Spinal cord (tissue), 10 donors: ENCODE data around the gene PLAC1. TPM values are rescaled to one million over a fixed set of nuclear protein-coding genes. Genes with fewer than 3 reads are reported as not detected.
A peak's percentile ranks its signal among the peaks of the same experiment; 100 is the strongest.

Source experiments
- DNase-seq, 6 donors: peaks; one replicate each; pipeline versions ENCODE4 v3.0.0 to v3.0.0-alpha.2; 2013 to 2015; ENCODE audit warnings: low spot score in 6 of 6, low read depth in 4 of 6
- H3K27ac ChIP-seq: one replicate; pipeline ENCODE4 v1.5.1; 2013; ENCODE audit warnings: low read depth, low read length, control low read depth
- H3K27me3 ChIP-seq: one replicate; pipeline ENCODE4 v1.6.1; 2013; ENCODE audit warnings: low read length; ENCODE audit not compliant: control insufficient read depth, insufficient read depth
- H3K36me3 ChIP-seq: one replicate; pipeline ENCODE4 v1.6.1; 2013; ENCODE audit warnings: low read length; ENCODE audit not compliant: control insufficient read depth, insufficient read depth
- H3K4me1 ChIP-seq: one replicate; pipeline ENCODE4 v1.6.1; 2013; ENCODE audit warnings: low read length; ENCODE audit not compliant: control insufficient read depth, insufficient read depth
- H3K4me3 ChIP-seq: one replicate; pipeline ENCODE4 v1.5.1; 2013; ENCODE audit warnings: low read depth, low read length, control low read depth
- H3K9me3 ChIP-seq: one replicate; pipeline ENCODE4 v1.6.1; 2013; ENCODE audit warnings: low read length; ENCODE audit not compliant: control insufficient read depth, insufficient read depth
- WGBS: methylation state at CpG from one replicate; pipeline ENCODE4 v1.1.5; 2013; ENCODE audit warnings: missing lambda C conversion rate; ENCODE audit not compliant: insufficient coverage; 5-methylcytosine and 5-hydroxymethylcytosine counted together
- polyA plus RNA-seq, 2 donors: library from polyadenylated mRNA; unstranded; fragments of 120-200 nt; gene quantifications; one replicate each; pipeline ENCODE4 v1.2.1, GENCODE V29; 2013; ENCODE audit not compliant: insufficient read length in 2 of 2
- small RNA-seq: library from RNA; depleted of rRNA; stranded (forward); fragments of <200 nt; gene quantifications from one replicate; pipeline ENCODE3, GENCODE V24; 2014; ENCODE audit warnings: low replicate concordance
- total RNA-seq, 2 donors: library from RNA; depleted of rRNA in 1 of 2; stranded (reverse); fragments of 120-200 nt in 1 of 2; fragments of >200 nt in 1 of 2; gene quantifications; one replicate each; pipeline versions ENCODE4 v1.2.3 to v1.2.4, GENCODE V29; 2013 to 2014
- donor health status: healthy.

Gene PLAC1
- total and polyA plus RNA-seq, 4 donors: 0.59 to 1.4 (median 0.74) TPM; not detected in 1

DNA sequence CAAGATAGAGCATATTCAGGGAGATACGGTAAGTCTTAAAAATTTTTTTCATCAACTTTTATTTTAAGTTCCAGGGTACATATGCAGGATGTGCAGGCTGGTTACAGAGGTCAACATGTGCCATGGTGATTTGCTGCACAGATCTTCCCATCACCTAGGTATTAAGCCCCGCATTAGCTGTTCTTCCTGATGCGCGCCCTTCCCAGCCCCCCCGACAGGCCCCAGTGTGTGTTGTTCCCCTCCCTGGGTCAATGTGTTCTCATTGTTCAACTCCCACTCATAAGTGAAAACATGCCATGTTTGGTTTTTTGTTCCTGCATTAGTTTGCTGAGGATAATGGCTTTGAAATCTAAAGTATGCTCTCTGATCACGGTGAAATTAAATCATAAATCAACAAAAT is 134.1 kb downstream of the PLAC1 start:
- no peak for DNase-seq
- Histone ChIP-seq H3K9me3 (no peaks in the 10 kb centered on the region), H3K27me3 (no peaks in the 10 kb centered on the region), H3K4me1 (no peaks in the 10 kb centered on the region), H3K4me3 (no peak overlapping the region), H3K36me3 (no peaks in the 10 kb centered on the region), H3K27ac (no peak overlapping the region)
- WGBS: no CpG with 5 or more reads among the region's 6 CpGs

DNA sequence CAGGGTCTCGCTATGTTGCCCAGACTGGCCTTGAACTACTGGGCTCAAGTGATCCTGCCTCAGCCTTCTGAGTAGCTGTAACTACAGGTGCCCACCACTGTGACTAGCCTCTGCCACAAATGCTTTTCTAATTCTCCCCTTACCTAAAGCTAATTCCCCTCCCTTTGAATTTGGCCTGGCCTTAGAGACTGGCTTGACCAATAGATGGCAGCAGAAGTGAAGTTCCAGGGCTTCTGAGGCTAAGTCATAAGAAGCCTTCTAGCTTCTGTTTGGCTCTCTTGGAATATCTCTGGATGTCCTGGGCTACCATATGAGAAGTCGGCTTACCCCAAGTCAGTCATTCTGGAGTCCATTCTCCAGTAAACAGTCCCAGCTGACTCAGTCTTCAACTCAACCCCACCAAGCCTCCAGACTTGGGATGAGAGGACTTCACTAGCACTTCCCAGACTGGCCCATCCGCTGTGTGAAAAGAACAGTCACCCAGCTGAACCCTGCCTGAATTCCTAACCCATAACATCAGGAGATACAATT is 137.3 kb downstream of the PLAC1 start:
- Histone ChIP-seq H3K36me3 (no peaks in the 10 kb centered on the region), H3K9me3 (no peaks in the 10 kb centered on the region), H3K4me3 (no peak overlapping the region), H3K27me3 (no peaks in the 10 kb centered on the region), H3K27ac (no peak overlapping the region), H3K4me1 (no peaks in the 10 kb centered on the region)
- DNase-seq: peak in 2 of 6 donors; percentile 56 to 61
- WGBS: 60% methylated on average over 1 of the region's 3 CpGs

Small RNAs within 50 kb of the gene (small RNA-seq; reads per million reads assigned to genes)
- not detected for gene AC004383.1
- 0.12 reads per million for gene MIR450A1
- gene MIR450A2: 1.0 reads per million, percentile 79 among the genes with 10 or more reads in this experiment
- 78.6 reads per million, percentile 98 among the genes with 10 or more reads in this experiment for gene MIR450B
- 9.6 reads per million, percentile 96 among the genes with 10 or more reads in this experiment for gene MIR503
- 78.0 reads per million, percentile 98 among the genes with 10 or more reads in this experiment for gene MIR542

Other genes with a start within 250 kb of the PLAC1 start
- 10 to 100 TPM; 15.3 to 36.5 TPM for gene HPRT1, start 198.3 kb downstream of the PLAC1 start, total RNA-seq
- gene HPRT1, start 198.3 kb downstream of the PLAC1 start, polyA plus RNA-seq: 10 to 100 TPM; 48.0 to 49.3 TPM
- 10 to 100 TPM; 10.0 to 17.2 TPM for gene PABIR2, start 138.7 kb upstream of the PLAC1 start, total RNA-seq
- 10 to 100 TPM; 21.7 to 22.9 TPM for gene PABIR2, start 138.7 kb upstream of the PLAC1 start, polyA plus RNA-seq